Measurements from ENCODE around the gene SAPCD1.
"Not testable (repeated sequence)": the region's sequence is repeated elsewhere in the genome, so short reads cannot be mapped to it uniquely, and the experiment has no call there.

SAPCD1 gene

DNA sequence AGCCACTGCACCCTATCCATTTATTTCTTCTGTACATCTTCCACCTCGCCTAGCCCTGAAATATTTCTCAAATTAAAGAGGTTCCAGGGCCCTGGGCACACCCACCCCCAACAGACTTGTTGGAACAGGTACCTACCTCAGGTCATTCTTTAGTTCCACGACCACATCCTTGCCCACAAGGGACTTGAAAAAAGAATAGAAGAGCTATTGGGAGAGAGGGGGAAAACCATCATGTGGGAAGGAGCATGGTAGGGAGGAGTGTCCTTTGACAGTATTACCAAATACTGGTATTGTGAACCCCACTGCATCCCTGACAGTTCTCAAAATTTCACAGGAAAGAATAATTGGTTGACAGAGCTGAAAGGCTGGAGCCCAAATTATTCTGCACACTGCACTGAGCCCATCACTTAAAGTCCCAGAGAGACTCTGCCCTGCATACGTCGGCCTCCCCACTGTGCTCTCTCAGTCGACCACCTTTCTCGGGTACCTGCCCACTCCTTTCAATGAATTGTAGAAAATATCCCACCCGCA, 43.5 kb downstream of the SAPCD1 start:
- no peak for DNase-seq

DNA sequence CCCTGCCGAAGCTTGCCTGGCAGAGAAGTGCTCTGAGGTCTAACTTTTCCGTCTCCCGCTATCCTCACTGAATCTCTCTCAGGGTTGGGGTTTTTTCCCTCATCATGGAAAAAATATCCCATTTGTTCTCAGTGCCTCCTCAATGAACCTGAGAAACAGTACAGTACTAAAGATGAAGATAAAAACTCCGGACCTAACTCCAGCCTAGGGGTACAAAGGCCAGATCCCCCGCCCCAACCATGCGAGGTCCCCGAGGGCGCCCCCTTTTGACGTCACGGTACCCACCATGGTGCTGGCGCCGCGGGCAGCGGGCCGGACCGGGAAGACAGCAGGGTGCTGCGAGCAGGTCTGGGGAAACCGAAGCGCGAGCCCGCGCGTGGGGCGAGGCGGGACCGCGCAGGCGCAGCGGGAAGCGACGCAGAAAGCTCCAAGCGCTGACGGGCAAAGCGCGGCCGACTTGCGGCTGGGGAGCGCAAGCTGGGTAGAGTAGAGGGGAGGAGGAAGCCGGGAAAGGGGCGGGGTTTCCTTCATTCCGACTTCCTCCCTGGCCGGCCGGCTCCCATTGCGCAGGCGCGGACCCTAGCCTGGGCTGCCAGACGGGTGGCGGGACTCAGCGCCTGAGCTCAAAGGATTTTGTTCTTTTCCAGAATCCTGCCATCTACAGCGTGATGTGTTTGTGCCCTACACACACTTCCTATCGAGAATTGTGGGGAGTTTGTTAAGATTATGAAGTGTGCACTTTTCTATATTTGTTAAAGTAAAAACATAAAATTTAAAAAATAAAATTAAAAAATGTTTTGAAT, 44.2 kb downstream of the SAPCD1 start, which contains the start of gene LSM2:
TSS of gene LSM2 (minus strand) at position 497 of the 803 bp plus-strand sequence. CDS start at position 288, 209 bp downstream.
- peak; percentile 95 for DNase-seq

DNA sequence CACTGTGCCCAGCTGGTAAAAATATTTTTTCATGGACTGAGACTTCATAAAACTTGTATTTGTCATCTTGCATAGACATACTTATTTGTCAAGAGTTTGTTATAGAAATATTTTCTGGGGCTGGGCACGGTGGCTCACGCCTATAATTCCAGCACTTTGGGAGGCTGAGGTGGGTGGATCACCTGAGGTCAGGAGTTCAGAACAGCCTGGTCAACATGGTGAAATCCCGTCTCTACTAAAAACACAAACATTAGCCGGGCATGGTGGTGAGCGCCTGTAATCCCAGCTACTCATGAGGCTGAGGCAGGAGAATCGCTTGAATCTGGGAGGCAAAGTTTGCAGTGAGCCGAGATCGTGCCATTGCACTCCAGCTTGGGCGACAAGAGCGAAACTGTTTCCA, 46.1 kb downstream of the SAPCD1 start:
- DNase-seq, result not testable (repeated sequence)

DNA sequence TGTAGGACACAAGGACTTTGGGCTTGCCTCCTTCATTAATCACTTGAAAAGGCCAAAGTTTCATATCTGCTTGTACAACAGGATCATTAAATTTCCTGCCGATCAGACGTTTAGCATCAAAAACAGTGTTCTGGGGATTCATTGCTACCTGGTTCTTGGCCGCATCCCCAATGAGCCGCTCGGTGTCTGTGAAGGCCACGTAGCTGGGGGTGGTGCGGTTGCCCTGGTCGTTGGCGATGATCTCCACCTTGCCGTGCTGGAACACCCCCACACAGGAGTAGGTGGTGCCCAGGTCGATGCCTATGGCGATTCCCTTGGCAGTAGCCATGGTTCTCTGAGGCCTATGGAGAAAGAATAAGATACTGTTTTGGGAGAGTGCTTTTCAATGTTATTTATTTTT, 49.2 kb downstream of the SAPCD1 start:
- DNase-seq, result no peak

DNA sequence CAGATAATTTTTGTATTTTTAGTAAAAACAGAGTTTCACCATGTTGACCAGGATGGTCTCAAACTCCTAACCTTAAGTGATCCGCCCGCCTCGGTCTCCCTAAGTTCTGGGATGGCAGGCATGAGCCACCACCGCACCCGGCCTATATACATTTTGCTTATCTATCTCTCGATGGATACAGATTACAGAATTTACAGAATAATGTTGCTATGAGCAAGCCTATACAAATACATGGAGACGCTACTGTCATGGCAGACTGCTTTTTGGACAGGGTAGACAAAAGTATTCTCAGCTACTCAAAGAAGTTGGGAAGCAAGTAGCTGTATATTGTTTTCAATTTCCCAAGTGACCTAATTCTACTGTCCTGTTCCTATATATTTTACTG, 51.0 kb downstream of the SAPCD1 start:
- no peak for DNase-seq

Data from activated T-cell treated with anti-CD3 and anti-CD28 coated beads for 4 hours (primary cell).